ENCODE results near the gene C2CD5.

C2CD5 gene

DNA sequence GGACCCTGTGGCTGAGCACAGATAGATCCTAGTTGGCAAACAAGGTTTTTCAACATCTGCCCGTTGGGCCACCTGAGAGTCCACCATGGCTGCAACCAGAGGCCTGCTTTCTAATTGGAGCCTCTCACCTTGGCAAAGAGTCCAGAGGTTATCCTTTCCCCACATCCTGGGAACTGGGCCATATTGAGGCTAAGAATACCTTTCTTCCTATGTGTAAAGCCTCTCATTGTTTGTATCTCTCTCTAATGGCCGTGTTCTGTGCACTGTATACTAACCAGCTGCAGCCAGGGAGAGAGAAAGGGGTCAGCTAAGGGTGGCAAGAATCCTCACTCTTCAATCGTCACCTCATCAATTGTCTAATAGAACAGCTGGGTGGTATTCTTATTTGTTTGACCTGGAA is 130.8 kb downstream of the C2CD5 start:
- no peak for DNase-seq

- no peak for DNase-seq
Measured at GRCh38 chr12:22412581-22412980, 131.8 kb downstream of the C2CD5 start.

DNA sequence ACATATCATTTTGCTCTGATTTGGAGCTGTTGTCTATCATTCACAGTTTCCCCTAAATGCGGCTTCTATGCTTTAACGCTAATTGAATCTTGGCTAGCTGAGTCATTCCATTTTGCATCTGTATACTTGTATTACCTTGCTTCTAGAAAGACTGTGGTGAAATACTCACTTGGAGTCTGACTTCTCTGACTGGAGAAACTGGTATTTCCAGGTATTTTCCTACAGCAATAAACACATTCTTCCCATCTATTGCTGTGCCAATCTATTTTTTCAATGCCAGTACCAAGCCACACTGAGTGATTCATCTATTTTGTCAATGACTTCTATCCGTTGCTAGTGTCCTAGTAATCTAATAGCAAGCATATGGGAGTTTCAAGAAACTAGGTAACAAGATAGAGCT is 133.9 kb downstream of the C2CD5 start:
- DNase-seq = no peak

- no peak for DNase-seq
Measured at GRCh38 chr12:22409377-22410164, 134.8 kb downstream of the C2CD5 start.

DNA sequence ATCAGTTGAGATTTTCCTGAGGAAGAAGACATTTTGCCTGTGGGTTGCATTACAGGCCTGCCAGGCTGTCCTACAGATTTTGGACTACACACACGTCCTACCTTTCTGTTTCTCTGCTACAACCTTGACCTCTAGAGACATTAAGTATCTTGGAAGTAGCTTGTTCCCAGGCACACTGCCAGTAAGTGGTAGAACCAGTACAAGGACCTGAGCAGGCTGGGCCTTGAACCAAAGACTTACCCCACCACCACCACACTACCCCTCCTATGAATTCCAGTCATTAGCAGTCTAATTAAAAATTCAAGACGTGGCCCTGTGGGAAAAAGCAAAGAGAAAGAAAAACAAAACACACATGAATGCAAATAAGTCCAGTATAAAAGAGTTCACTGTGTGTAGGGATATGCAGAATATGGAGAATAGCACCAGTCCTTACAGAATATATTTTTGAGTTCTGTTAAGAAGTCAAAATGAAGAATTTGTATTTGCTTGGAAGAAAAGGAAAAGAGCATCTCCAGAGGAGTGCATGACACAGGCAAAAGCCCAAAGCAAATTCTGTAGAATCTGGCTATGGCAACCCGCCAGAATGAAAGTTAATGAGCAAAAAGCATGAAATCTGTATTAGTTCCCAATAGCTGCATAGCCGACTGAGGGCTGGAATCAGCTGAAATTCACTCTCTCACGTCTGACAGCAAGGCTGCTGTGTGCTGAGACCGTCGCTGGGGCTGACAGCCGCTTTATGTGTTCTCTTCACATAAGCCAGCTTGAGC is 135.5 kb downstream of the C2CD5 start:
- no peak for DNase-seq

GRCh38 chr12:22407397-22407796 is 136.9 kb downstream of the C2CD5 start:
- no peak for DNase-seq

GRCh38 chr12:22406627-22407026 is 137.7 kb downstream of the C2CD5 start:
- DNase-seq = no peak

- no peak for DNase-seq
Measured at GRCh38 chr12:22399464-22400180, 144.7 kb downstream of the C2CD5 start.
